KMS-11 (cell line): ENCODE data around the gene NUS1.
"Not testable (repeated sequence)": the region's sequence is repeated elsewhere in the genome, so short reads cannot be mapped to it uniquely, and the experiment has no call there.

Experiments used
- H2AFZ ChIP-seq: fragments of 200-600 bp; sonication (generic); 2 replicates; pipeline ENCODE4 v1.6.1; 2016; ENCODE audit warnings: antibody characterized with exemption, mixed run types, low read depth
- H3K27ac ChIP-seq: fragments of 200-600 bp; sonication (generic); 2 replicates; pipeline ENCODE4 v1.6.1; 2016; ENCODE audit warnings: mild to moderate bottlenecking, mixed run types
- H3K27me3 ChIP-seq: fragments of 200-600 bp; sonication (generic); 2 replicates; pipeline ENCODE4 v1.6.1; 2017; ENCODE audit warnings: mild to moderate bottlenecking, low read depth, mixed run types, moderate library complexity; ENCODE audit not compliant: insufficient read depth
- H3K36me3 ChIP-seq: fragments of 200-600 bp; sonication (generic); 2 replicates; pipeline ENCODE4 v1.6.1; 2017; ENCODE audit warnings: mild to moderate bottlenecking, mixed run types; ENCODE audit not compliant: insufficient read depth
- H3K4me1 ChIP-seq: fragments of 200-600 bp; sonication (generic); 2 replicates; pipeline ENCODE4 v1.6.1; 2016; ENCODE audit warnings: mild to moderate bottlenecking, low read depth, mixed run types; ENCODE audit not compliant: poor library complexity, severe bottlenecking
- H3K4me2 ChIP-seq: fragments of 200-600 bp; sonication (generic); 2 replicates; pipeline ENCODE4 v1.7.0; 2016; ENCODE audit warnings: mild to moderate bottlenecking, mixed run types
- H3K4me3 ChIP-seq: fragments of 200-600 bp; sonication (generic); IDR thresholded peaks from 2 replicates; pipeline ENCODE4 v1.6.1; 2017; ENCODE audit warnings: low read depth, low read length, mixed read lengths; ENCODE audit not compliant: insufficient read depth
- H3K79me2 ChIP-seq: fragments of 200-600 bp; sonication (generic); 2 replicates; pipeline ENCODE4 v1.6.1; 2016; ENCODE audit warnings: low read depth, mixed run types; ENCODE audit not compliant: insufficient read depth
- H3K9ac ChIP-seq: fragments of 200-600 bp; sonication (generic); 2 replicates; pipeline ENCODE4 v1.6.1; 2016; ENCODE audit warnings: mild to moderate bottlenecking, mixed run types
- H4K20me1 ChIP-seq: fragments of 200-600 bp; sonication (generic); 2 replicates; pipeline ENCODE4 v1.6.1; 2016; ENCODE audit warnings: mild to moderate bottlenecking, mixed run types; ENCODE audit not compliant: insufficient read depth
- TF ChIP-seq, protein P1 (sequence below): fragments of 200-600 bp; sonication (generic); conservative IDR thresholded peaks from 2 replicates; pipeline ENCODE4 v1.6.1; 2017; ENCODE audit warnings: low read depth, mild to moderate bottlenecking, antibody characterized with exemption, low read length, moderate library complexity, mixed read lengths

NUS1 gene

DNA sequence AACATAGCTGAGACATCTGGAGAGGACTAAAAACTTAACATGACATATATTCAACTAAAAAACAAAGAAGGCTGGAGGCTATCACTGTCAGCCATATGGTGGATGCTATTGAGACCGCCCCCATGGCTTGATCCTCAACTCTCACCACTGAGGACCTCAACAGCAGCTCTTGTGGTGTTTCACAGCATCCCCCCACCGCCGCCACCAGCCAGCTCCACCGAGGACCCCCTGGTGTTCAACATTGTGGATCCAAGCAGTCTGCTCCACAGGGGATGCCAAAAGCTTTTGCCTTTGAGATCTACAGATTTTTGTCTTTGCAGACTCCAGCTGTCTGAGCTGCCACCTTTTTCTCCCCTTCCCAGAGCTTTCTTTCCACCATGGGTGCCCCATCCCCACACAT lies 64.6 kb downstream of the NUS1 start:
- no peak overlapping the region for H3K27ac ChIP-seq
- no peak overlapping the region for H3K9ac ChIP-seq
- no peak overlapping the region for H3K4me2 ChIP-seq
- H3K79me2 ChIP-seq, result no peaks in the 10 kb centered on the region
- H3K4me1 ChIP-seq, result no peaks in the 10 kb centered on the region
- H3K4me3 ChIP-seq, result no peak overlapping the region
- H3K36me3 ChIP-seq, result no peaks in the 10 kb centered on the region
- TF ChIP-seq, protein P1, sequence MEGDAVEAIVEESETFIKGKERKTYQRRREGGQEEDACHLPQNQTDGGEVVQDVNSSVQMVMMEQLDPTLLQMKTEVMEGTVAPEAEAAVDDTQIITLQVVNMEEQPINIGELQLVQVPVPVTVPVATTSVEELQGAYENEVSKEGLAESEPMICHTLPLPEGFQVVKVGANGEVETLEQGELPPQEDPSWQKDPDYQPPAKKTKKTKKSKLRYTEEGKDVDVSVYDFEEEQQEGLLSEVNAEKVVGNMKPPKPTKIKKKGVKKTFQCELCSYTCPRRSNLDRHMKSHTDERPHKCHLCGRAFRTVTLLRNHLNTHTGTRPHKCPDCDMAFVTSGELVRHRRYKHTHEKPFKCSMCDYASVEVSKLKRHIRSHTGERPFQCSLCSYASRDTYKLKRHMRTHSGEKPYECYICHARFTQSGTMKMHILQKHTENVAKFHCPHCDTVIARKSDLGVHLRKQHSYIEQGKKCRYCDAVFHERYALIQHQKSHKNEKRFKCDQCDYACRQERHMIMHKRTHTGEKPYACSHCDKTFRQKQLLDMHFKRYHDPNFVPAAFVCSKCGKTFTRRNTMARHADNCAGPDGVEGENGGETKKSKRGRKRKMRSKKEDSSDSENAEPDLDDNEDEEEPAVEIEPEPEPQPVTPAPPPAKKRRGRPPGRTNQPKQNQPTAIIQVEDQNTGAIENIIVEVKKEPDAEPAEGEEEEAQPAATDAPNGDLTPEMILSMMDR, result no peak
- H2AFZ ChIP-seq, result no peak overlapping the region
- H3K27me3 ChIP-seq, result no peaks in the 10 kb centered on the region
- H4K20me1 ChIP-seq, result no peaks in the 10 kb centered on the region

DNA sequence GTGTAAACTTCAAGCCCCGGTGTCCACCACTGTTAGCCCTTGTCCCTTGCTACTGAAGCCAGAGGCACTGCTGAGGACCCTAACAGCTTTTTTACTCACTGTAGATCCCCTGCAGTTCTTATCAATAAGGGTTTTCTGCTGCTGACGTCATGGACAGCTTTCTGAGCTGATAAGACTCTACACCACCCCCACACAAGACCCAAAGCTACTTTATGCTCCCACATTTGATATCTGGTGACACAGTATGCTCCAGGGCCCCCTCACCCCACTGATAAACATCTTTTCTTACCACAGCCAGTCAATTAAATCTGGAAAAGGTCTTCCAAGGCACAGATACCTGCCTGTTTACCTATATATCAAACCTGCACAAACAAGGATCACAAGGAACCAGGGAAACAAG lies 65.3 kb downstream of the NUS1 start:
- TF ChIP-seq, protein P1, result no peak
- Histone ChIP-seq H3K4me3 (no peak overlapping the region), H3K27ac (no peak overlapping the region), H4K20me1 (no peaks in the 10 kb centered on the region), H3K36me3 (no peaks in the 10 kb centered on the region), H3K9ac (no peak overlapping the region), H3K4me1 (no peaks in the 10 kb centered on the region), H2AFZ (no peak overlapping the region), H3K4me2 (no peak overlapping the region), H3K27me3 (no peaks in the 10 kb centered on the region), H3K79me2 (no peaks in the 10 kb centered on the region)

DNA sequence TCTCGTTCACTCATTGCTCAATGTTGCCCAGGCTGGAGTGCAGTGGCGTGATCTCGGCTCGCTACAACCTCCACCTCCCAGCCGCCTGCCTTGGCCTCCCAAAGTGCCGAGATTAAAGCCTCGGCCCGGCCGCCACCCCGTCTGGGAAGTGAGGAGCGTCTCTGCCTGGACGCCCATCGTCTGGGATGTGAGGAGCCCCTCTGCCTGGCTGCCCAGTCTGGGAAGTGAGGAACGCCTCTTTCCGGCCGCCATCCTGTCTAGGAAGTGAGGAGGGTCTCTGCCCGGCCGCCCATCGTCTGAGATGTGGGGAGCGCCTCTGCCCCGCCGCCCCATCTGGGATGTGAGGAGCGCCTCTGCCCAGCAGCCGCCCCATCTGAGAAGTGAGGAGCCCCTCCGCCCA lies 75.4 kb downstream of the NUS1 start:
- not testable (repeated sequence) for H3K4me3 ChIP-seq, H3K4me2 ChIP-seq

More for the DNA sequence above, 75.4 kb downstream of the NUS1 start:
- not testable (repeated sequence) for H3K9ac ChIP-seq, H3K27me3 ChIP-seq, H3K79me2 ChIP-seq, H3K36me3 ChIP-seq, H3K4me1 ChIP-seq, H3K27ac ChIP-seq, H4K20me1 ChIP-seq, H2AFZ ChIP-seq
